ENCODE data around the gene HOXC10.
A peak's percentile ranks its signal among the peaks of the same experiment; 100 is the strongest.

The HOXC10 gene

GRCh38 chr12:54029529-54030441 lies 44.8 kb downstream of the HOXC10 start:
- TF ChIP-seq, protein P1, sequence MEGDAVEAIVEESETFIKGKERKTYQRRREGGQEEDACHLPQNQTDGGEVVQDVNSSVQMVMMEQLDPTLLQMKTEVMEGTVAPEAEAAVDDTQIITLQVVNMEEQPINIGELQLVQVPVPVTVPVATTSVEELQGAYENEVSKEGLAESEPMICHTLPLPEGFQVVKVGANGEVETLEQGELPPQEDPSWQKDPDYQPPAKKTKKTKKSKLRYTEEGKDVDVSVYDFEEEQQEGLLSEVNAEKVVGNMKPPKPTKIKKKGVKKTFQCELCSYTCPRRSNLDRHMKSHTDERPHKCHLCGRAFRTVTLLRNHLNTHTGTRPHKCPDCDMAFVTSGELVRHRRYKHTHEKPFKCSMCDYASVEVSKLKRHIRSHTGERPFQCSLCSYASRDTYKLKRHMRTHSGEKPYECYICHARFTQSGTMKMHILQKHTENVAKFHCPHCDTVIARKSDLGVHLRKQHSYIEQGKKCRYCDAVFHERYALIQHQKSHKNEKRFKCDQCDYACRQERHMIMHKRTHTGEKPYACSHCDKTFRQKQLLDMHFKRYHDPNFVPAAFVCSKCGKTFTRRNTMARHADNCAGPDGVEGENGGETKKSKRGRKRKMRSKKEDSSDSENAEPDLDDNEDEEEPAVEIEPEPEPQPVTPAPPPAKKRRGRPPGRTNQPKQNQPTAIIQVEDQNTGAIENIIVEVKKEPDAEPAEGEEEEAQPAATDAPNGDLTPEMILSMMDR (IDR thresholded peaks at IDR 0.05; ENCODE audit: low read depth, low read length, missing control alignments) = no peak
- no peak overlapping the region for H3K4me3 ChIP-seq (replicated peaks; ENCODE audit: low read depth, low read length)
- DNase-seq (ENCODE audit: extremely low read depth, low read depth) = no peak

- no peak overlapping the region for H3K4me3 ChIP-seq (replicated peaks; ENCODE audit: low read depth, low read length)
- TF ChIP-seq, protein P1 (IDR thresholded peaks at IDR 0.05; ENCODE audit: low read depth, low read length, missing control alignments) = no peak
Observed at GRCh38 chr12:54030442-54030801, 45.5 kb downstream of the HOXC10 start.

GRCh38 chr12:54030889-54031471 lies 46.0 kb downstream of the HOXC10 start:
- no peak for DNase-seq (ENCODE audit: extremely low read depth, low read depth)
- TF ChIP-seq, protein P1 (IDR thresholded peaks at IDR 0.05; ENCODE audit: low read depth, low read length, missing control alignments) = no peak
- H3K4me3 ChIP-seq (replicated peaks; ENCODE audit: low read depth, low read length) = no peak overlapping the region

More at GRCh38 chr12:54030442-54030801, 45.5 kb downstream of the HOXC10 start:
- DNase-seq (ENCODE audit: extremely low read depth, low read depth) = no peak

- no peak for DNase-seq (ENCODE audit: extremely low read depth, low read depth)
- TF ChIP-seq, protein P1 (IDR thresholded peaks at IDR 0.05; ENCODE audit: low read depth, low read length, missing control alignments) = no peak
- no peak overlapping the region for H3K4me3 ChIP-seq (replicated peaks; ENCODE audit: low read depth, low read length)
Observed at GRCh38 chr12:54031480-54031879, 46.5 kb downstream of the HOXC10 start.

DNA sequence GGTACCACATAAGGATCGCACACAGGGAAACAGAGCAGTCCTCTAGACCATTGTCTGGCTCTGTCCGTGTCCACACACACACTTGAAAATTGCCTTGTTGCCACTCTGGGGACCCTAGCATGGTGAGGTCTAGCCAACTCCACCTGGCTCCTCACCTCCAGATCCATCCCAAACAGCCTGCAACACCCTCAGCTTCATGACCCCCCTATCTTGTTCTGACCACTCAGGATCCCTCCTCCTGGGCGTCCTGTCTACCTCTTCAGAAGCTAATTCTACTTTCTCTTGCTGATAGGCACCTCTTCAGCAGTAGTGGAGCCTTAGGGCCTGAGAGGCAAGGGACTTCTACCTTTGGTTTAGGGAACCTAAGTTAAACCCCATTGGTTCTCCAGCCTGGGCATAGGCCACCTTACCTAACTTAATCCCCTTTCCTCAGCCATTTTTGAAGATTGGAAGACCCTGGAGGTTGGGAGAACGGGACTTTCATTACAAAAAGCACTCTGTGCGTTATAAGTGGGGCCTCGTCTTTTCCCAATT lies 47.2 kb downstream of the HOXC10 start:
- DNase-seq (ENCODE audit: extremely low read depth, low read depth) = no peak
- no peak overlapping the region for H3K4me3 ChIP-seq (replicated peaks; ENCODE audit: low read depth, low read length)
- TF ChIP-seq, protein P1 (IDR thresholded peaks at IDR 0.05; ENCODE audit: low read depth, low read length, missing control alignments) = no peak

GRCh38 chr12:54032627-54033100 lies 47.7 kb downstream of the HOXC10 start, which contains the start of gene HOXC5:
TSS of gene HOXC5 (plus strand) at chr12:54033050. CDS start at chr12:54033123, 73 bp downstream.
- peak within 1 kb of the TSS; percentile 34 for H3K4me3 ChIP-seq (replicated peaks; ENCODE audit: low read depth, low read length)
- TF ChIP-seq, protein P1 (IDR thresholded peaks at IDR 0.05; ENCODE audit: low read depth, low read length, missing control alignments) = peak; percentile 94
- peak; percentile 41 for DNase-seq (ENCODE audit: extremely low read depth, low read depth)
